Caco-2 (cell line): ENCODE results near the gene LDLRAD3. TPM values are rescaled to one million over a fixed set of nuclear protein-coding genes. Genes with fewer than 3 reads are reported as not detected.

Experiments used
- BruUV-seq: library from RNA; stranded (reverse); fragments of 400-500 nt; replicated peaks from 2 replicates; lab custom pipeline; 2021; lab: Mats Ljungman, UMichigan
- CTCF ChIA-PET: fragments of 300-600 bp; sonication (Branson Sonifier 250); formaldehyde crosslinking; loops from one replicate; lab custom pipeline; 2022; ENCODE audit warnings: antibody characterized with exemption; lab: Charles Lee
- POLR2A ChIA-PET: fragments of 300-600 bp; sonication (Branson Sonifier 250); formaldehyde crosslinking; loops from one replicate; lab custom pipeline; 2022; ENCODE audit warnings: antibody characterized with exemption; lab: Charles Lee
- DNase-seq, 2 experiments: peaks; one replicate each; pipeline versions ENCODE4 v3.0.0 to v3.0.0-alpha.2; 2020 to 2022
- H3K27me3 ChIP-seq: replicated peaks from 2 replicates; pipeline ENCODE4 v1.6.0; 2011; ENCODE audit warnings: low read length; ENCODE audit not compliant: control insufficient read depth, insufficient read depth
- H3K36me3 ChIP-seq: 2 replicates; pipeline ENCODE4 v1.5.1; 2011; ENCODE audit warnings: low read length; ENCODE audit not compliant: control insufficient read depth, insufficient read depth
- H3K4me1 ChIP-seq: fragments of 250-450 bp; sonication (Bioruptor Pico); 2 replicates; pipeline ENCODE4 v1.5.1; 2020; ENCODE audit warnings: mild to moderate bottlenecking
- H3K4me3 ChIP-seq: 2 replicates; pipeline ENCODE4 v1.5.1; 2011; ENCODE audit warnings: low read depth, mild to moderate bottlenecking, control low read depth, low read length
- H3K9me3 ChIP-seq: fragments of 250-450 bp; sonication (Bioruptor Pico); 2 replicates; pipeline ENCODE4 v1.5.1; 2020; ENCODE audit warnings: mild to moderate bottlenecking, moderate library complexity
- H3K27ac Mint-ChIP-seq: one replicate; pipeline ENCODE4 v1.8.0; 2022; ENCODE audit warnings: mixed read lengths; ENCODE audit not compliant: unreplicated experiment
- H3K27me3 Mint-ChIP-seq: one replicate; pipeline ENCODE4 v1.8.0; 2022; ENCODE audit warnings: mixed read lengths; ENCODE audit not compliant: insufficient read depth, unreplicated experiment
- H3K36me3 Mint-ChIP-seq: one replicate; pipeline ENCODE4 v1.8.0; 2022; ENCODE audit warnings: mild to moderate bottlenecking, mixed read lengths; ENCODE audit not compliant: insufficient read depth, unreplicated experiment
- H3K4me1 Mint-ChIP-seq: one replicate; pipeline ENCODE4 v1.8.0; 2022; ENCODE audit warnings: low read depth, mixed read lengths; ENCODE audit not compliant: unreplicated experiment
- H3K4me3 Mint-ChIP-seq: one replicate; pipeline ENCODE4 v1.8.0; 2022; ENCODE audit warnings: mild to moderate bottlenecking, moderate library complexity, mixed read lengths; ENCODE audit not compliant: unreplicated experiment
- H3K9me3 Mint-ChIP-seq: one replicate; pipeline ENCODE4 v1.8.0; 2022; ENCODE audit warnings: mixed read lengths; ENCODE audit not compliant: unreplicated experiment
- intact Hi-C: fragments of 100-400 bp; cut with micrococcal nuclease; formaldehyde crosslinking; loops from one replicate; pipeline ENCODE4 v1.10.0; 2022; ENCODE audit not compliant: unreplicated experiment
- total RNA-seq: library from RNA; stranded (reverse); gene quantifications from 2 replicates; pipeline ENCODE4 v1.2.3, GENCODE V29; 2022
- TF ChIP-seq, protein P1 (sequence below), 2 experiments: fragments of 200-600 bp in 1 of 2; IDR thresholded peaks; 1 replicate in 1 of 2; 2 replicates in 1 of 2; pipeline versions ENCODE4 v1.5.1 to v1.8.0; 2011 to 2022; ENCODE audit warnings: antibody characterized with exemption in 1 of 2, control low read depth in 1 of 2, inconsistent platforms in 1 of 2, low read depth in 1 of 2, low read length in 1 of 2, mild to moderate bottlenecking in 1 of 2, moderate library complexity in 1 of 2; ENCODE audit not compliant: insufficient read depth in 1 of 2, severe bottlenecking in 1 of 2, unreplicated experiment in 1 of 2

Gene LDLRAD3
- total RNA-seq, 1 experiment from 2014 or later: 9.9 TPM

- Mint-ChIP-seq H3K4me1 (no peaks in the 10 kb centered on the region), H3K4me3 (no peak overlapping the region), H3K27ac (no peak overlapping the region), H3K9me3 (no peaks in the 10 kb centered on the region), H3K27me3 (no peaks in the 10 kb centered on the region), H3K36me3 (peaks cover 5% of the 10 kb centered on the region)
- no TSS peak for BruUV-seq
- TF ChIP-seq, protein P1, sequence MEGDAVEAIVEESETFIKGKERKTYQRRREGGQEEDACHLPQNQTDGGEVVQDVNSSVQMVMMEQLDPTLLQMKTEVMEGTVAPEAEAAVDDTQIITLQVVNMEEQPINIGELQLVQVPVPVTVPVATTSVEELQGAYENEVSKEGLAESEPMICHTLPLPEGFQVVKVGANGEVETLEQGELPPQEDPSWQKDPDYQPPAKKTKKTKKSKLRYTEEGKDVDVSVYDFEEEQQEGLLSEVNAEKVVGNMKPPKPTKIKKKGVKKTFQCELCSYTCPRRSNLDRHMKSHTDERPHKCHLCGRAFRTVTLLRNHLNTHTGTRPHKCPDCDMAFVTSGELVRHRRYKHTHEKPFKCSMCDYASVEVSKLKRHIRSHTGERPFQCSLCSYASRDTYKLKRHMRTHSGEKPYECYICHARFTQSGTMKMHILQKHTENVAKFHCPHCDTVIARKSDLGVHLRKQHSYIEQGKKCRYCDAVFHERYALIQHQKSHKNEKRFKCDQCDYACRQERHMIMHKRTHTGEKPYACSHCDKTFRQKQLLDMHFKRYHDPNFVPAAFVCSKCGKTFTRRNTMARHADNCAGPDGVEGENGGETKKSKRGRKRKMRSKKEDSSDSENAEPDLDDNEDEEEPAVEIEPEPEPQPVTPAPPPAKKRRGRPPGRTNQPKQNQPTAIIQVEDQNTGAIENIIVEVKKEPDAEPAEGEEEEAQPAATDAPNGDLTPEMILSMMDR (IDR thresholded peaks at IDR 0.05; ENCODE audit: insufficient read depth in 1 of 2, low read depth in 1 of 2, low read length in 1 of 2, severe bottlenecking in 1 of 2, unreplicated experiment in 1 of 2): no peak
- no peak for DNase-seq
- no peaks in the 10 kb centered on the region for H3K36me3 ChIP-seq
- intact Hi-C loops: no loop called here
- no peaks in the 10 kb centered on the region for H3K4me1 ChIP-seq
- no peaks in the 10 kb centered on the region for H3K9me3 ChIP-seq
- ChIA-PET POLR2A (no interaction called here), CTCF (no interaction called here)
- no peak overlapping the region for H3K4me3 ChIP-seq
- H3K27me3 ChIP-seq: no peaks in the 10 kb centered on the region
These were observed 284.8 kb downstream of the LDLRAD3 start for GRCh38 chr11:36228689-36229088.

DNA sequence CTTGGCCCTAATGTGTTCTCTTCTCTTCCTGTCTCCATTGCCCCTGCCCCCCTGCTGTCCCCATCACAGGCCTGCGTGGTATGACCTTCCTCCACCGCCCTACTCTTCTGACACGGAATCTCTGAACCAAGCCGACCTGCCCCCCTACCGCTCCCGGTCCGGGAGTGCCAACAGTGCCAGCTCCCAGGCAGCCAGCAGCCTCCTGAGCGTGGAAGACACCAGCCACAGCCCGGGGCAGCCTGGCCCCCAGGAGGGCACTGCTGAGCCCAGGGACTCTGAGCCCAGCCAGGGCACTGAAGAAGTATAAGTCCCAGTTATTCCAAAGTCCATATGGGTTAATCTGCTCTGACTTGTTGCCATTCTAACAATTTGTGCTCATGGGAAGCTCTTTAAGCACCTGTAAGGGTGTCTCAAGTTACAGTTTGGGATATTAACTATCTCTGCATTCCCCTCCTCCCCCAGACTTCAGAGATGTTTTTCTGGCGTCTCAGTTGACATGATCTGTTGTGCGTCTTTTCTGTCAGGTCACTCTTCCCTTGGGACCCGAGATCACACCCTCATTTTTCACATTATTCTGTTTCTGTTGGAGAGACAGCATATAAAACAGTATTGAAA, 285.3 kb downstream of the LDLRAD3 start:
- H3K27me3 Mint-ChIP-seq: no peaks in the 10 kb centered on the region
- Histone ChIP-seq H3K27me3 (no peaks in the 10 kb centered on the region), H3K36me3 (no peaks in the 10 kb centered on the region), H3K4me3 (no peak overlapping the region), H3K9me3 (no peaks in the 10 kb centered on the region), H3K4me1 (no peaks in the 10 kb centered on the region)
- POLR2A ChIA-PET: no interaction called here
- no peak overlapping the region for H3K27ac Mint-ChIP-seq
- peaks cover 5% of the 10 kb centered on the region for H3K36me3 Mint-ChIP-seq
- intact Hi-C loops: no loop called here
- no TSS peak for BruUV-seq
- H3K4me1 Mint-ChIP-seq: no peaks in the 10 kb centered on the region
- CTCF ChIA-PET: no interaction called here
- H3K4me3 Mint-ChIP-seq: no peak overlapping the region
- TF ChIP-seq, protein P1 (IDR thresholded peaks at IDR 0.05; ENCODE audit: insufficient read depth in 1 of 2, low read depth in 1 of 2, low read length in 1 of 2, severe bottlenecking in 1 of 2, unreplicated experiment in 1 of 2): no peak
- no peaks in the 10 kb centered on the region for H3K9me3 Mint-ChIP-seq
- no peak for DNase-seq

DNA sequence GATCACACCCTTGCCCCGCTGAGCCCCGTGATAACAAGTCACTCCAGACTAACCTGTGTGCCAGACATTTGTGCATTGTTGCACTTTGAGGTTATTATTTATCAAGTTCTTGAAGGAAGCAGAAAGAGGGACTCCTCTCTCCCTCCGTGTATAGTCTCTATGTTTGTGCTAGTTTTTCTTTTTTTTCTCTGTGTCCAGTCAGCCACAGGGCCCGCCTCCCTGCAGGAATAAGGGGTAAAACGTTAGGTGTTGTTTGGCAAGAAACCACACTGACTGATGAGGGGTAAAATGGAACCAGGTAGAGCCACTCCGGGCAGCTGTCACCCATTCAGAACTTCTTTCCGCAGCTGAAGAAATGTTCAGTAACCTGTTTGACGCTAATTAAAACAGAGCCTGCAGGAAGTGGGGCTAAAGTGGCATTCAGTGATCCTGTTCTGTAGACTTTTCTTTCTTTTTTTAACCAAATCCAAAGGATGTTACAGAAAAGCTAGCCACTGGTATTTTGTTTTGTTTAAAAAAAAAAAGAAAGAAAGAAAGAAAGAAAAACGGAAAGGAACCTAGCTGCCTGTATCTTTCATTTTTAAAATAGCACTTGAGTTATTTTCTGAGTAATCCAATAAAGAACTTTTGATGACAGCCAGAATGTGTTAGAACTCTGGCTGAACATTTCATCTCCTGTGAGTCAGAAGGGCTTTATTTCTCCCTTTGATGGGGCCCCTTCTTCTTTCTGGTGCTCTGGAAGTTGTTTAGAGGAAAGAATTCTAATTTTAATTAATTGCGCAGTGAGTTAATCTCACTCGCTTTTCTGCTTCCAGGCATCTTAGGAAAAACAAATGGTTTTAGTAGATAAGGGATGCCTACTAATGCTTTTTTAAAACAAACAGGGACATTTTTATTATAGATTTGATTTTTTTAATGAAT, 287.2 kb downstream of the LDLRAD3 start:
- intact Hi-C loops: no loop called here
- H3K4me3 ChIP-seq: no peak overlapping the region

More for the DNA sequence above, 287.2 kb downstream of the LDLRAD3 start:
- ChIA-PET POLR2A (interaction anchor here (0.6 kb wide), 1 partner anchor 257 kb away, joined by 3 read pairs; no protein-coding TSS in a partner anchor), CTCF (no interaction called here)
- no peak for DNase-seq
- no peak overlapping the region for H3K27ac Mint-ChIP-seq
- TF ChIP-seq, protein P1 (IDR thresholded peaks at IDR 0.05; ENCODE audit: insufficient read depth in 1 of 2, low read depth in 1 of 2, low read length in 1 of 2, severe bottlenecking in 1 of 2, unreplicated experiment in 1 of 2): no peak
- no peaks in the 10 kb centered on the region for H3K4me1 Mint-ChIP-seq
- no peak overlapping the region for H3K4me3 Mint-ChIP-seq
- no peaks in the 10 kb centered on the region for H3K27me3 Mint-ChIP-seq
- H3K9me3 ChIP-seq: no peaks in the 10 kb centered on the region
- no peaks in the 10 kb centered on the region for H3K9me3 Mint-ChIP-seq
- H3K36me3 ChIP-seq: no peaks in the 10 kb centered on the region
- H3K36me3 Mint-ChIP-seq: peaks cover 5% of the 10 kb centered on the region
- no peaks in the 10 kb centered on the region for H3K4me1 ChIP-seq
- no TSS peak for BruUV-seq
- H3K27me3 ChIP-seq: no peaks in the 10 kb centered on the region
